GM12892 (cell line): ENCODE measurements around the gene ZGPAT.
"Not testable (repeated sequence)": the region's sequence is repeated elsewhere in the genome, so short reads cannot be mapped to it uniquely, and the experiment has no call there.

Experiments used
- DNase-seq: peaks from one replicate; pipeline ENCODE4 v3.0.0; 2011; ENCODE audit not compliant: insufficient read length
- FAIRE-seq: peaks from 2 replicates; lab custom pipeline; 2011; peaks lifted over from hg19 to GRCh38; lab: Jason Lieb, UNC
- POLR2A ChIP-seq: IDR thresholded peaks from 2 replicates; pipeline ENCODE4 v1.6.1; 2011; ENCODE audit warnings: low read depth, low read length, control low read depth
- POLR2AphosphoS5 ChIP-seq: IDR thresholded peaks from 2 replicates; pipeline ENCODE4 v1.6.1; 2011; ENCODE audit warnings: low read depth, low read length, control low read depth
- TAF1 ChIP-seq: IDR thresholded peaks from 2 replicates; pipeline ENCODE4 v1.6.1; 2011; ENCODE audit warnings: low read depth, mild to moderate bottlenecking, control low read depth, low read length, borderline replicate concordance

ZGPAT gene

DNA sequence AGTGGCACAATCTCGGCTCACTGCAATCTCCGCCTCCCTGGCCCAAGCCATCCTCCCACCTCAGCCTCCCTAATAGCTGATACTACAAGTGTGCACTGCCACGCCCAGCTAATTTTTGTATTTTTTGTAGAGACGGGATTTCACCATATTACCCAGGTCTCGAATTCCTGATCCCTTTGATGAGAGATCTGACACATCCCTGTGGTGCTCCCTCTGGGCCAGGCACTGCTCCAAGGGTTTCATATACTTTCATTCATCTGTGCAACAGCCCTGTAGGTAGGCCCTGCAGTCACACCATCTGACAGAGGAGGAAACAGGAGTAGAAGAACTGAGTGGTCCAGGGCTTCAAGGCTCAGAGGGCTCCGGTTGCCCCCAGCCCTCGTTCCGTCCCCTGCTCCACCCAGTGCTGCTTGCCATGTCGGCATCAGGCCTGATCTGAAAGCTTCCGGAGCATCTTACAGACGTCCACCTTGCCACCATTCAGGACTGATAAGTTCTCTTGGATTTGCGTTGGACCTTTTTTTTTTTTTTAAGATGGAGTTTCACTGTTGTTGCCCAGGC is 3.3 kb downstream of the ZGPAT start:
- no peak for DNase-seq
- FAIRE-seq = no peak
- no peak for TF ChIP-seq TAF1
- no peak for TF ChIP-seq POLR2AphosphoS5
- TF ChIP-seq POLR2A = no peak

DNA sequence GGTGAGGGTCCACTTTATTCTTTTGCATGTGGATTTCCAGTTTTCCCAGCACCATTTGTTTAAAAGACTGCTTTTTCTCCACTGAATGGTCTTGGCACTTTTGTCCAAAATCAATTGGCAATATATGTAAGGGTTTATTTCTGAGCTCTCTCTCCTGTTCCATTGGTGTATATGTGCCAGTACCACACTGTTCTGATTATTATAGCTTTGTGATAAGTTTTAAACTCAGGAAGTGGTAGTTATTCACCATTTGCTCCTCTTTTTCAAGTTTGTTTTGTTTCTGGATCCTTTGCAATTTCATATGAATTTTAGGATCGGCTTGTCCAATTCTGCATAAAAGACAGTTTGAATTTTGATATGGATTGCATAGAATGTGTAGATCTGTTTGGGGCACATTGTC is 4.4 kb downstream of the ZGPAT start:
- no peak for TF ChIP-seq TAF1
- FAIRE-seq = no peak

GRCh38 chr20:63714858-63715257 is 7.0 kb downstream of the ZGPAT start:
- FAIRE-seq (no peak), DNase-seq (no peak)
- TF ChIP-seq POLR2AphosphoS5 (no peak), TAF1 (no peak), POLR2A (no peak)

More for the DNA sequence above, 4.4 kb downstream of the ZGPAT start:
- DNase-seq = no peak

GRCh38 chr20:63718996-63719395 is 11.2 kb downstream of the ZGPAT start:
- no peak for TF ChIP-seq POLR2A
- TF ChIP-seq POLR2AphosphoS5 = no peak
- FAIRE-seq (no peak), DNase-seq (no peak)

DNA sequence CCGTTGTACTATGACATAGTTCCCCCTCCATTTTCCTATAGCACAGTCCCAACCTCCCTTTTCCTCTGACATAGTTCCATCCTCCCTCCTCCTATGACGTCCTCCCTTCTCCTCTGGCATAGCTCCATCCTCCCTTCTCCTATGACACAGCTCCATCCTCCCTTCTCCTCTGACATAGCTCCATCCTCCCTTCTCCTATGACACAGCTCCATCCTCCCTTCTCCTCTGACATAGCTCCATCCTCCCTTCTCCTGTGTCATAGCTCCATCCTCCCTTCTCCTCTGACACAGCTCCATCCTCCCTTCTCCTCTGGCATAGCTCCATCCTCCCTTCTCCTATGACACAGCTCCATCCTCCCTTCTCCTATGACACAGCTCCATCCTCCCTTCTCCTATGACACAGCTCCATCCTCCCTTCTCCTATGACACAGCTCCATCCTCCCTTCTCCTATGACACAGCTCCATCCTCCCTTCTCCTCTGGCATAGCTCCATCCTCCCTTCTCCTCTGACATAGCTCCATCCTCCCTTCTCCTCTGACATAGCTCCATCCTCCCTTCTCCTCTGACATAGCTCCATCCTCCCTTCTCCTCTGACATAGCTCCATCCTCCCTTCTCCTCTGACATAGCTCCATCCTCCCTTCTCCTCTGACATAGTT is 15.3 kb downstream of the ZGPAT start:
- not testable (repeated sequence) for FAIRE-seq, DNase-seq

GRCh38 chr20:63730189-63730733 is 22.4 kb downstream of the ZGPAT start:
- not testable (repeated sequence) for FAIRE-seq, DNase-seq
- TF ChIP-seq TAF1 = 0 out of 2 replicates have a peak, but pooled peaks have one; percentile 5

GRCh38 chr20:63731410-63731809 is 23.6 kb downstream of the ZGPAT start:
- DNase-seq (no peak), FAIRE-seq (peak; percentile 30)
- TF ChIP-seq POLR2AphosphoS5 (no peak), POLR2A (no peak), TAF1 (no peak)

GRCh38 chr20:63732118-63733095 is 24.6 kb downstream of the ZGPAT start:
- TF ChIP-seq POLR2A = peak; percentile 50
- no peak for TF ChIP-seq TAF1
- 0 out of 2 replicates have a peak, but pooled peaks have one; percentile 58 for TF ChIP-seq POLR2AphosphoS5
- no peak for FAIRE-seq

DNA sequence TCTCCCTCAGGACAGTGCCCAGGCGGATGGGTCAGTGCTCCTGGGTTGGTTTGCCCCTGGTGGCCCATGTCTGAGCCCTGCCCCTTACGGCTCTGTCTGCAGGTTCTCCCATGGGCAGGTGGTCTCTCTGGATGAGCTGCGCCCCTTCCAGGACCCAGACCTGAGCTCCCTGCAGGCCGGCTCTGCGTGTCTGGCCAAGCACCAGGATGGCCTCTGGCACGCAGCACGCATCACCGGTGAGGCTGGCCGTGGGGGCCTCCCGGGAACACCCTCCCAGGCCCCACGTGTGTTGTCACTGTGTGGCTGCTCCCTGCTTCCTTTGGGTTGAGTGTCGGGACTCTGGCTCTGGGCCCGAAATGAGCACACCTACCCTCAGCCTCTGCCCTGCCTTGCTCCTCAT is 25.3 kb downstream of the ZGPAT start:
- DNase-seq = no peak

More at GRCh38 chr20:63732118-63733095, 24.6 kb downstream of the ZGPAT start:
- no peak for DNase-seq

DNA sequence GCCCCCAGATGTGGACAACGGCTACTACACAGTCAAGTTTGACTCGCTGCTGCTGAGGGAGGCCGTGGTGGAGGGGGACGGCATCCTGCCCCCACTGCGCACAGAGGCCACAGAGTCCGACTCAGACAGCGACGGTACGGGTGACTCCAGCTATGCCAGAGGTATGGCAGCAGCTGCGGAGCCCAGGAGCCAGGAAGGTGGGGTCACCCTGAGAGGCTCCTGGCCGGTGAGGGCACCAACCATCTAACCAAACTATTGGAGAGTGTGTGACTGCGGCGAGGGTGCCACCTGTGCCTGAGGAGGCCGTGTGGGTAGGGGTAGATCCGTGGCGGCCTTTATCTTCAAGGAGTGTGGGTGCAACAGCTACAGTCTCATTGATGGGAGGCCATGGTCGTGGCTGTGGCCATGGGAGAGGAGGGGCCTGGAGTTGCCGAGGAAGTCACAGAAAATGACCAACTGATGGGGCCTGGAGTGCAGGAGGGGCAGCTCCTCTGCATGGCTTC is 25.8 kb downstream of the ZGPAT start:
- DNase-seq = no peak

More for the DNA sequence above, 25.3 kb downstream of the ZGPAT start:
- FAIRE-seq = no peak
- TF ChIP-seq POLR2AphosphoS5 (no peak), TAF1 (no peak), POLR2A (no peak)

GRCh38 chr20:63734111-63734945 is 26.5 kb downstream of the ZGPAT start:
- no peak for DNase-seq
- TF ChIP-seq POLR2A (no peak), TAF1 (no peak)
- FAIRE-seq = no peak

More for the DNA sequence above, 25.8 kb downstream of the ZGPAT start:
- no peak for FAIRE-seq
- no peak for TF ChIP-seq POLR2A
- no peak for TF ChIP-seq TAF1
- TF ChIP-seq POLR2AphosphoS5 = no peak
